DMS114 treated with DMSO at 0.1 percent for 48 hours (cell line): Measurements from ENCODE around the gene PLA2G15.

Source experiments
- DNase-seq: peaks from one replicate; lab custom pipeline; 2025; ENCODE audit not compliant: unreplicated experiment; lab: John Stamatoyannopoulos, UW

The PLA2G15 gene

DNA sequence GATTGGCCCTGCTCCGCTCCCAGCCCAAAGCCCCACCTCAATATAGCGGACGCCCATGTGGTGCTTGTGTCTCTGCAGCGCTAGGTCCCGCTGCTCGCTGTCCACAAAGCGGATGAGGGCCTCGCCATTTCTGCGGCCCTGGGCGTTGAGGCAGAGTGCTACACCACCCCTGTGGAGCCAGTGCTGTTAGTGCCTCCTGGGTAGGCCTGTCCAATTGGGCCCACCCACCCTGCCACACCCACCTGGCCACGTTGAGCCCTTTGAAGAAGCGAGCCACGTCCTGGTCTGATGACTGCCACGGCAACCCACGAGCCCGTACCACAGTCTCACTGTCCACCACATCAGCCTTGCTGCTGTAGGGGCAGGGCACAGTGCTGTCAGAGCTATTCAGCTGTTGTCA lies 12.8 kb upstream of the PLA2G15 start:
- DNase-seq = no peak

DNA sequence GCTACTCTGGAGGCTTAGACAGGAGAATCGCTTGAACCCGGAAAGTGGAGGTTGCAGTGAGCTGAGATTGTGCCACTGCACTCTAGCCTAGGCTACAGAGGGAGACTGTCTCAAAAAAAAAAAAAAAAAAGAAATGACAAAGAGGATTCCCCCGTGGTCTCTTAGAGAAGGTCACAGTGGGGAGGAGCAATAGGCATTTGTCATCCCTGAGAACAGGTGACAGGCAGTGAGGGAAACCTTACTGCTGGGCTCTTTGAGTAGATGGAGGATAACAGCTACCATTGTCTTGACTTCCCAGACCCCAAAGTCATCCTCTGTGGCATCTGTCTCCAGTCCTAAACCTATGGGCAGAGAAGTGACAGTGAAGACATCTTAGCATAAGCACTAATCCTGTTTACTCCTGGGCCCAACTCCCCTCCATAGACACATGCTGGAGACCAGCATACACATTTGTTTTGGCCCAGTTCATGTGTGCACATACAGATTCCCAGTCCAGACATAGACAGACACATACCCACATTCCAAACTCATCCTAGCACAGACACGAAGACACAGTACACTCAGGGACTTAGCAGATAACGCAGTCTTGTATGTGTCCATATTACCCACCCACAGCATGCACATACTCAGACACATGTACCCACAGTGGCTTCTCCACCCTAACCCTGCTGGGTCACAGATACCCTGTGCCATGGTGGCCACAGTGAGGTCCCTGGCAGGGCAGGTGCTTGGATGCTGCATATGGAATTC lies 11.9 kb upstream of the PLA2G15 start:
- no peak for DNase-seq

DNA sequence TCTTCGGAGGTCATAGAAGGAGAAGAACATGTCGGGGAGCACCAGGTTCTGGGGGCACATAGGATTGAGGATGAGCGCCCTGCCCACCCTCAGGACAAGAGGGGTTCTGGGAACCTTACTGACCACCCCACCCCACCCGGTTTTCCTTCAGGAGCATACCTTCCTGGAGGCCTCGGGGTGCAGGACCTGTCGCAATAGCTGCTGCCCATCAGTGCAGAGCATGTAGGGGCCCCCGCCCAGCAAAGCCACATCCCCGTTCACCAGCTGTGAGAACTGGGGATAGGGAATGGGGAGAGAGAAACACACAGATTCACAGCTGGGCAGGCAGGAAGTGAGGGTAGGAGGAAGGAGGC lies 11.4 kb upstream of the PLA2G15 start:
- no peak for DNase-seq

DNA sequence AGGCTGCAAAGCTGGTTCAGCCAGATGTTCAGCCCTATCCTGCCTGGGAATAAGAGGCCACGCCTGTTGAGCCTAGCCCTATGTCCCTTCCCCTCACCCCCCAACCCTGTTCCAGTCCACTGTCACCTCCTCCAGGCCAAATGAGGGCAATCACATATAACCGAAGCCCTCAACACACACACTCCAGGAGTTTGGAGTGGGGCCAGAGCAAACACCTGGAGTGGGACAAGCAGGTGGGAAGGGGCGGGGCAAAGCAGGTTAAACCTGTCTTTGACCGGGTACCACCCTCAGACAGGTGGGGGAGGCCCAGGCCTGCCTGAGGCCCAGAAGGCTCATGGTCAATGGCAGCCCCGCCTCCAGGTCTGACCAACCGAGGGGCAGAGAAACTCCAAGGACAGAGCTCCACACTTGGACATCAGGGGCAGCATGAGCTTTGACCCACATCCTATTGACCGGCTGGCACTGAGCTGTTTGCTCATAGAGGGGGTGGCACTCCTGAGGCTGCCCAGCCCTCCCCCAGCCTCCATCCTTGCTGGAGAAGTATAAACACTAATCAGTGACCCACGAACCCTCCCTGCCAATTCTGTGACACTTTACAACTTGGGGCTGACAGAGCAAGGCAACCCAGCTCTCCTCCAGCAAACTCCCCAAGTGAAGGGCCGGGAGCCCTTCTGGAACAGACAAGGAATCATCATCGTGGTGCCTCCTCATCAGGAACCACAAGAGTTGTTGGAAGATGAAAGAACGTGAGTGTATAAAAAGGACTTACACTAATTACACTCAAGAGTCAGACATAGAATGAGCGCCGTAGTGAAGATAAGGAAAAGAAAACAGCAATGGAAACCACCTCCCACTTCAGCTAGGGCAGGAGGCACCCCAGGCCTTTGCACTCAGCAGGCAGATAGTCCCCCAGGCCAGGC lies 10.7 kb upstream of the PLA2G15 start:
- DNase-seq = no peak

DNA sequence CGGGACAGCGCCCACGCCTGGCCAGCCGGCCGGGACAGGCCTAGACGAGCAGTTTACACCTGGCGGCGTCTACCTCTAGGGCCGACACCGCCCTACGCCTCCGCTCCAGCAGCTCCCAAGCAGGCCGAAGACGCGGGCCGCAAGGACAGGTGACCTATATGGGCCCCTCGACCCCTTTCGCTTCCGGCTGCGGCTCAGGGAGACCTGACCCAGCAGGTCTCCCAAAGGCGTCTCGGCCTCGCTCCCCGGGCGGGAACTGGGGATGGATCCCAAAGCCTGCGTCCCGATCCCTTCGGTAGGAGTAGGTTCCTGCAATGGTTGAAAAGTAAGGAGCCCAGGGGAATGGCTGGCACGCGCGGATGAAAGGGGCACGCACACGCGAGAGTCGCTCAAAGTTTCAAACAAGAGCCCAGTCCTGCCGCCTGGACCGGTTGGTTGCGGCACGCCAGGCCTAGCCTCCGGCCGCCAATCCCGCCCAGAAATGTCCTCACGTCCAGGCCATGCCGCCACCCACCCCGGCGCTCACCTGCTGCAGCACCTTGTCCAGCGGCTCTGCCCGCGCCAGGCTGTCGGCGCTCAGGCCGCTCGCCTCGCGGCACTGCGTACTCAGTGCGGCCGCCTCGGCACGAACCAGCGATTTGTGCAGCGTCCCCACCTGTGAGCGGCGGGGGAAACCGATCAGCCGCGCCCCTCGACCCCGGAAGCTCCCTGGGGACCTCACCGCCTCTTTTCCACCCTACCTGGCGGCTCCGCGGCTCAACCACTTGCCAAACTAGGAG lies 9.9 kb upstream of the PLA2G15 start:
- no peak for DNase-seq

DNA sequence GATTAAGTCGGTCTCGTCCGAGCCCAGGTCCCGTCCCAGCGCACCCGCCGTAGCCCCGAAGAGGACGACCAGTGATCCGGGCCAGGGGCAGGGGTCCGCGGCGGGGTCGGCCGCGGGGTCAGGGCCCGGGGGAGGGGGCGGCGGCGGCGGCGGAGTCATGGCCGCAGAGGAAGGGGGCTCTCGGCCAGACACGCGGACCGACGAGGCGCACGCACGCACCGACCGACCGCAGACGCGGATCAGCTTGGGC lies 9.4 kb upstream of the PLA2G15 start, which contains the start of gene ESRP2:
Gene ESRP2 (minus strand): TSS at position 241 of the 250 bp plus-strand sequence. CDS start 82 bp downstream, at position 159.
- no peak for DNase-seq

DNA sequence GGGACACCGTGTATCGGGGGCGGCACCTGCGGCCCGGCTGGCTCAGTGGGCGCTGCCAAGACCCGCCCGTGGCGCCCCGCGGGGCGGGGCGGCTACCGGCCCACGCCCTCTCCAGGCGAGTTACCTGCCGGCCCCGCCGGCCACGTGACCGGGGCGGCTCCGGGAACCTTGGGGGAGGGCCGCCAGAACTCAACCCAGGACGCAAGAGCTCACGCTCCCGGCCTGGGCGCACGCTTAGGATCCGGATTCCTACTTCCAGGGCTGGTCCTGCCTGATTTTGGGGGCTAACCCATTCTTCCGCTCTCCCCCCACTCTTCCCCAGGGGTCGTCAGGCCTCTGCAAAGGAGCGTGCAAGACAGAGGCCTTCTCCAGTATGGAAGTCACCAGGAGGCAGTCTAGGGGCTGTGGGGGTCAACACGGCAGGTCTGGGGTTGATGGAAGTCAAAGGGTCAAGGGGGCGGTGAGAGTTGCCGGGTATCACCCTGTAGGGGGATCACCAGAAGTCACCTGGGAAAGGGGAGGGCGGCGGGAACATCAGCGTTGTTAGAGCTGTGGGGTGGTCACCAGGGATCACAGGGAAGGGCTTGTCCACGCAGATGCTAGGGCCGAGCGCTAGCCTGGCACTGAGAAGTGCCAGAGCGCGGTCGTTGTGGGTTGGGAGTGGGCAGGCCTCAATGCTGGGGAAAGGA lies 8.9 kb upstream of the PLA2G15 start:
- no peak for DNase-seq

DNA sequence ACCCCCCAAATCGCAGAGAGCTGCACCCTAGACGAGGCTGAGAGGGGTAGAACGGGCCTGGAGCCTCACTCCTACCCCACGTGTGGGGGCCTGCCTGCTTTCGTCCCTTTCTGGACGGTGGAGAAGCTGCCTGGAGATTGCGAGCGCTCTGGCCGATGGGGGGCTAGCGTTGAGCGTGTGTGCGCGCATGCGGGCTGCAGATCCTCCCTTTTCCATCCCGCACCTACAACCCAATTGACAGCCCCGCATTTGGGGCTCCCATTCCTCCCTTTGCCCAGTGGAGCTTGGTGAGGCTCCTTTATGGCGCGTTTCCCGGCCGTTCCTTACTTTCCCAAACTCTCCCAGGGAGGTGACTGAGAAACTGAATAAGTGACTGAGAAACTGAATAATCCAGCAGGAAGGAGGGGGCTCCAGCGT lies 8.3 kb upstream of the PLA2G15 start:
- no peak for DNase-seq

DNA sequence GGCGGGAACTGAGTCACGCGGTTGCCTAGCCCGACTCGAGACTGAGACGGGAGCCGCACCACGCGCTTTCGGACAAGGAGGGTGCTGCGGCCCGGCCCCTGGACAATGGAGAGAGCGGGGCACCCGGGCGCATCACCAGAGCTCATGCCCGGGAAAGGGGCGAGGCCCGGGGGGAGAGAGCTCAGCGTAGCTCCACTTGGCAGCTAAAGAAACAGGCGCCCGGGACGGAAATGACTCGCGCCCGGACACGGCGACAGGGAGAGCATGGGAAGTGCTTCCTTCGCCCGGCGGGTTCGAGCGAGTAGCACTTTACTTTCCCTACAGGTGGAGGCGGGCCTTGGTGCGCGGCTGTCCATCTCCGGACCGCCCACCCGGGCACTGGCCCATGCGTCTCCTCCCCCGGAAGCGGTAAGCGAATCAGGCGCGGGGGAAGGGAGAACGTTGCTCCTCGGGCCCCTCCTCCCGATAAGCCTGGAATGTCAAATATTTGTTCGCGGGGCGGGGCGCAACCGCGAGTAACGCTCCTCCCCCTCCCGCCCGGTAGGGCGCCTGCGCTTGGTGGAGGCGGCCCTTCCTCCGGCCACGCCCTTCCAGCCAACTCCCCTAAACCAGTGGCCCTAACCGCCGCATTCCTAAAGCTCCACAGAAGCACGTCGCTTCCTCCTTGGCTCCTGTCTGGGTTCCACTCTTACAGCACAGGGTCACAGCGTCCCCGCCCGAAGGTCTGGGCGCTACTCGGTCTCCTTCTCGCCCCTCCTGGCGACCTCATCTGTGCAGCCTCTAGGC lies 7.7 kb upstream of the PLA2G15 start:
- peak; percentile 97 for DNase-seq

DNA sequence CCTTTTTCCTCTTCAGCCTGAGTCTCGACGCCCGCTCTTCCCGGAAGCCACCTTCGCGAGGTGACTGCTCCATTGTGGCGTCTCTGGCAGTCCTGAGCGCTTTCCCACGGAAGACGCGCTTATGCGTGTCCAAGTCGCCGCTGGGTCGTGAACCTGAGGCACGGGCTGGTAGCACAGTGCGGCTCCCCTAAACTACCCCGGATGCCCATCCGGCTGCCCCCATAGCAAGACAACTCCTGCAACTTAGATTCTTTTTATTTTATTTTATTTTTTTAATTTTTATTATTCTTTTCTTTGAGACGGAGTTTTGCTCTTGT lies 7.2 kb upstream of the PLA2G15 start:
- DNase-seq = no peak

DNA sequence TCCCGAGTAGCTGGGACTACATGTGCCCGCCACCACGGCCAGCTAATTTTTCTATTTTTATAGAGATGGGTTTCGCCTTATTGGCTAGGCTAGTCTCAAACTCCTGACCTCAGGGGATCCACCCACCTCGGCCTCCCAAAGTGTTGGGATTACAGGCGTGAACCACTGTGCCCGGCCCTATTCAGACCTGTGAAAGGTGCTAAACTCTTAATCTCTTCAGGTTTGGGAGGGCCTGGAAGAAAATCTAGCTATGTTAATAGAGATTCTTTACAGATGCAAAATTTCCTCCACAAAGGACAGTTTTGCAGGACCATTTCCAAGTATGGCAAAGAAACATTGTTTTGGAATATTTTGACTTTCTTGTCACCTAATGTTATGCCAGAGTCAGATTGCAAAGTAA lies 3.1 kb upstream of the PLA2G15 start:
- DNase-seq = no peak

DNA sequence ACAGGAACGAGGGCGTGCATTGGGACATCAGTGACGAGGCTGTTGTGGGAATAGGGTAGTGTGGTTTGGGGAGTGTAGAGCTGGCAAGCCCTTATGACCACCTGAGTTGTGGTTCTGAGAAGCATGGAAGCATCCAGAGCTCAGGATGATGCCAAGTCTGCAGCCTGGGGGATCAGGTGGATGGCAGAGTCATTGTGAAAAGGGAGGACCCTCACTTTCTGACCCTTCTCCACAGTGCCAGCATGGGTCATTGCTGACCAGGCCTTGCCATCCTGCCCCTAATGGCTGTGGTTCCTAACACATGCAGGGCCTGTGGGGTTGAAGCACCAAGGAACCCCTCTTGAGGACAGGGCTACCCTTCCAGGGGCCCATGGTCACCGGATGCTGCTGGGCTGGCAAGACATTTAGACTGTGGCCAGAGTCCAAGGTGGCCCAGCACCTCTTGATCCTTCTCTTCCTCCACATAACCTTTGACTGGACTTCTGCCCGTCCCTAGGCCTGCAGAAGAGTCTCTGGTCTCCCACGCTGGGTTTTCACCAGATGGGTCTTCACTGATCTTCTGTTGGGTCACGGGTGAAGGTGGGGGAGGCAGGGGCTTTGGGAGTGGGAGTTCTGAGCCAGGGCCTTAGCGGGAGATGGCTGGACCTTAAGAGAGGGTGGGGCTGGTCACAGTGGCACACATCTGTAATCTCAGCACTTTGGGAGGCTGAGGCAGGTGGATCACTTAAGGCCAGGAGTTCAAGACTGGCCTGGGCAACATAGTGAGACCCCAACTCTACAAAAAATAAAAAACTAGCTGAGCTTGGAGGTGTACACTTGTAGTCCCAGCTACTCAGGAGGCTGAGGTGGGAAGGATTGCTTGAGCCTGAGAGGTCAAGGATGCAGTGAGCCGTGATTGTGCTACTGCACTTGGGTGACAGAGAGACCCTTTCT lies 2.0 kb upstream of the PLA2G15 start:
- DNase-seq = no peak

DNA sequence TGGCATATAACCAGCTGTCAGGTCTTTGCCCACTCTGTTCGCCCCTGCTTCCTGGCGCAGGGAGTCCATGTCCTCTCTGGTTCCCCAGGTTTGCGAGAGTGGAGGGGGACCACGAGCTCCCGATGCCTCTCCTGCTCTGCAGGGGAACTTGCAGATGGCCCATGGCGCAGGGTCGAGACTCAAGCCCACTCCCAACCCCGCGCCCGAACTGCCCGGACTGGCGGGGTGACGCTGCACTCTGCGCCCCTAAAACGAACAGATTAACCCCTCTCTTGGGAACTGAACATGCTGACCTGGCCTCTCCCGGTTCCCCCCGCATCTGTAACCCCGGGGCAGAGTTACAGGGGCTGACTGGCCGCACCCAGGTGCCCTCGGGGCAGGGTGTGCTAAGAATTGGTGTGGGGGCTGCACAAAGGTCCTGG lies 681 bp upstream of the PLA2G15 start:
- no peak for DNase-seq

DNA sequence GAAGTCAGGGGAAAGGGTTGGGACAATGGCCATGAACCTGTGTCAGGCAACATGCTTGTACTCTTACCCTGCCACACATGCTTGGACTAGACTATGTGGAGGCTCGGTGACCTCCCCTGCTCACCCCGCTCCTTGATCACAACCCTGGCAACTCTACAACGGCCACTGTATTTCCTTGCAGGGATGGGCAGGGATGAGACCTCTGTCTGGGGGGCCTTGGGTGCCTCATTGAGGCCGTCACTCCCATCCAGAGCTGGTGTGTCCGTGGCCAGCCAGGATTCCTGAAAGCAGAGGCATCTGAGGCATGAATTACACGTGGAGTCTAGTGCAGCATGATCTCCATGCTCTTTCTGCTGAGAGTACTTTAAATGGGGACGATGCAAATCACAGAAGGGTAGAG lies 948 bp downstream of the PLA2G15 start:
- DNase-seq = no peak

DNA sequence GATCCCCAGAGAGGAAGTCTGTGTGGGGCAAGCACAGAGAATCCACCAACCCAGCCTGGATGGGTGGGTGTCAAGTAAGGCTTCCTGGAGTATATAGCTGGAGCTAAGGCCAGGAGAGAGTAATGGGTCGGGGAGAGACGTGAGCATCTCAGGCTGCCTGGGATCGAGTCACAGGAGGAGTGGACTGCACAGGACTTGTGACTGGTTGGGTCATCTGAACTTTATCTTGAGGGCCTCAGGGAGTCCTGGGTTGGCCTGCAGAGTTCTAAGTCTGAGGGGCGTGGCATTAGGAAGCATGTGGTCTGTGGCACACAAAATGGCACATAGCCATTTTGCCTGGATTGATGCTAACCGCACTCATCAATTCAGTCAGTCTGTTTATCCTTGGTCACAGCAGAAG lies 1.5 kb downstream of the PLA2G15 start:
- DNase-seq = no peak

DNA sequence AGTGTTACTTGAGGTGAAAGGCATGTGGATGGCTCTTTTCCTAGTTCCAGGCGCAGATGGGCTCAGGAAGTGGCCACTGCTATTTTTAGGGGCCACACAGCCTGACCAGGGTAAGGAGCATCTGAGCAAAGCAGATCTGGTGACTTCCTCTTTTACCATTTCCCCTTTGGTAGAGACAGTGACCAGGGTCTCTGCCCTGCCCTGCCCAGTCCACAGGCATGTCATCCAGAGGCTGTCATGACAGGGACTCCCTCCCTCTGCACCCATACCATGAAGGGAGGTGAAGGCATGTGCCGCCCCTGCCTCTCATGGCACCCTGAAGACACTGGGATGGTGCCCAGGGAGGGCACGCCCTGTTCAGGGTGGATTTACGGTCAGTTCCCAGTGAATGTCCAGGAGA lies 2.2 kb downstream of the PLA2G15 start:
- DNase-seq = no peak

DNA sequence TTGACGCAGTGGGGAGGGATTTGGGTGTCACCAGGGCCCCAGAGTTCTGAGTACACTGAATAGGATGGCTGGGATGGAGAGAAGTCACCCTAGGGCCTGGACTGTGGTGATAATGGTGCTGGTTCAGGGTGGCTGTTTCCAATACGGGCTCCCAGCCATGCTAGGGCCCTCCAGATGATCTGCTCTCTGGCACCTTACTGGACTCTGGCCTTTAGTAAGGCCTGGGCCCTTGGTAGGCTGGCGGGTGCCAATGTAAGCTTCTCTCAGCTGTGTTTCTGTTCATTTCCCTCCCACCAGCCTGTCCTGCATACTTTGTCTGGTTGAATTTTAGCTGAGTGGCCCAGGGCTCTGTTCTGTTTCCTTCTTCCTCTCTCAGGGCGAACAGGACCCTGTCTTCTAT lies 2.8 kb downstream of the PLA2G15 start:
- no peak for DNase-seq

DNA sequence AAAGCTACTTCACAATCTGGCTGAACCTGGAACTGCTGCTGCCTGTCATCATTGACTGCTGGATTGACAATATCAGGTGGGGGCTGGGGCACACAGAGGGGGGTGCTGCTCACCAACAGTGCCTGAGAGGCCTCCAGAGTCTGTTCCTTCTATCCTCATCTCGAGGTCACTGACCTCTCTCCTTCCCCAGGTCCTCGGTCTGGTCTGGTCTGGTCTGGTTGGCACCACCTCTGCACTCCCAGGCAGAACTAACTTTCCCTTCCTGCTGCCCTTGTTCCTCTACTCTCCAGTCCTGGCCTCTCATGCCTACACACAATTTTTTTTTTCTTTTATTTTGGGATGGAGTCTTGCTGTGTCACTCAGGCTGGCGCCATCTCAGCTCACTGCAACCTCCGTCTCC lies 4.2 kb downstream of the PLA2G15 start:
- no peak for DNase-seq

DNA sequence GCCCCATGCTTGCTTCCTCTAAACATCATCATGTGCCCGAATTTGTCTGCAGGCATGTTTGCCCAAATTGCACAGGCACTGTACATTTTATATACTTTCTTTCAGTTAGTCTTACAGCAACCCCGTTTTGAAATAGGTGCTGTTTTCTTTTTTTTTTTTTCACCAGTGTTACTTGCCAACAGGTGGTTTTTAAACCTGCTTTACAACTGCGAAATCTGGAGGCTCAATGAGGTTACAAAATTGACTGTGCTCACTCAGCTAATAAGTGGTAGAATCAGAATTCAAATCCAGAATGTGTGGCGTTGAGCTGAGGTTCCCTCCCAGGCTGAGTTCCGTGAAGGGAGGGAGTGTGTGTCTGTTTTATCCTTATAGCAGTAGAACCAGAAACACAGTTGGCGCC lies 5.8 kb downstream of the PLA2G15 start:
- DNase-seq = no peak

DNA sequence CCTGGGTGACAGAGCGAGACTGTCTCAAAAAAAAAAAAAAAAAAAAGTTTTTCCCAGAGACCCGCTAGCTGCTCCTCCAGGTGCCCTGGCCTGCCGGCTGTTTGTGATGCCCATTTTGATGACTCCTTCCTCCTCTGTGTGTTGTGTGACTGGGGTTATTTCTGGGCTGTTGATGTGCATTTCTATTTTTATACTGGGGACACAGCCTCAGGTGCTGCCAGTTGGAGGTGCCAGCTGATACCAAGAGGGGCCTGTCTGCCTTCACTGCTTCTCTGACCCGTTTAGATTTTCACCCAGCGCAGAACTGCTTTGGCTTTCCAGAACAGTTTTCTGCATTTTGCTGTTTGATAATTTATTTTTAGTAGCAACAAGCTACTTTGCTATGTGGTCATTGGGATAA lies 6.7 kb downstream of the PLA2G15 start:
- DNase-seq = no peak
